GM12872 (cell line): Measurements from ENCODE around the gene ST7.

Experiments
- CTCF ChIP-seq: IDR thresholded peaks from 3 replicates; pipeline ENCODE4 v1.5.1; 2011; ENCODE audit warnings: low read depth, mild to moderate bottlenecking, low read length, moderate library complexity; ENCODE audit not compliant: insufficient read depth

Gene ST7

GRCh38 chr7:117129521-117129955, 176.2 kb downstream of the ST7 start:
- TF ChIP-seq CTCF, result no peak

- TF ChIP-seq CTCF, result no peak
Measured at GRCh38 chr7:117130262-117130661, 177.0 kb downstream of the ST7 start.

DNA sequence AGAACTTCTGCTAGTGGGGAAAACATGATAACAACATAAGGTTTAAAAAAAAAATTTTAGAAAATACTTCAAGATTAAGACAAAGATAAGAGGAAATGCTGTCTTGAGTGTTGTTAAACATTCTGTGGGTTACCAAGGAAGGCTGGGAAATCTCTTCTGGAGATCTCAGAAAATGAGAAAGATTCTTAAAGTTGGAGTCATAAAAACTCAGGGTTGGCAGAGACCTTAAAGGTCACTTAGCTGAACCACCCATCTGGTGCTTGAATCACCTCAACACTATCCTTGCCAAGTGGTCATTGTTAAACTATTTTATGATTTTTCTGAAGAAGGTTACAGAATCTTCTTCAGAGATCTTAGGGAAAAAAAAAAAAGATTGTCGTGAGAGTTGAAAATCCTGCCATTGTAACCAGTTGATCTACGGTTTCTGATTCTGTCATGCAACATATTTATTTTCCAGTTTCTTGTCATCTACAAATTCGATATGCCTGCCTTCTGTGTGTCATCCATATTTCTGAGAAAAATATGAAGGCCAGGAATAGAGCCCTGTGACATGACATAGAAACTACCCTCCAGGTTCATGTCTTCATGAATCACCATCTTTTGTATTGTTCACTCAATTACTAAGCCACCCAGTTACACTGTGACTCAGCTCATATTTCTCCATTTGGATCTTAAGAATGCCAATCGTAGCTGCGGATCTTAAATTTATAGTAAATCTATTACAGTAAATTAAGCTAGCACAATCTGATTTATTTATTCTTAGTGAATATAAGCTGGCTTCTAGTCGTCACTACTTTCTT, 179.2 kb downstream of the ST7 start:
- TF ChIP-seq CTCF, result no peak

- TF ChIP-seq CTCF, result no peak
Measured at GRCh38 chr7:117133125-117133524, 179.8 kb downstream of the ST7 start.

- TF ChIP-seq CTCF, result no peak
Measured at GRCh38 chr7:117134411-117134810, 181.1 kb downstream of the ST7 start.

- no peak for TF ChIP-seq CTCF
Measured at GRCh38 chr7:117134889-117135552, 181.7 kb downstream of the ST7 start.

- TF ChIP-seq CTCF, result no peak
Measured at GRCh38 chr7:117135553-117135891, 182.2 kb downstream of the ST7 start.
